Effector CD8-positive, alpha-beta T cell (primary cell): ENCODE data around the gene C19orf25.

Source experiments
- DNase-seq: peaks from one replicate; lab custom pipeline; 2025; lab: John Stamatoyannopoulos, UW

The C19orf25 gene

DNA sequence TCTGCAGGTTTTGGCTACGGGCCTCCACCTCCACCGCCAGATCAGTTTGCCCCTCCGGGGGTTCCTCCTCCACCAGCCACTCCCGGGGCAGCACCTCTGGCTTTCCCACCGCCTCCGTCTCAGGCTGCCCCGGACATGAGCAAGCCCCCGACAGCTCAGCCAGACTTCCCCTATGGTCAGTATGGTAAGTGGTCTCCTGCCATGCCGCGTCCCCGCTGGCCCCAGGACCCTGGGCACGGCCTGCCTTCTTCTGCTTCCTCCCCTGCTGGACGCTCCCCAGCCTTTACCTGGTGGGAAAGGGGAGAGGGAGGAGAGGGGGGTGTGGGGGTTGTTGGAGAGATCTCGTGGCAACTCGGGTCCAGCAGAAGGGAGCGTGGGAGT is 46.5 kb downstream of the C19orf25 start:
- DNase-seq, result no peak

DNA sequence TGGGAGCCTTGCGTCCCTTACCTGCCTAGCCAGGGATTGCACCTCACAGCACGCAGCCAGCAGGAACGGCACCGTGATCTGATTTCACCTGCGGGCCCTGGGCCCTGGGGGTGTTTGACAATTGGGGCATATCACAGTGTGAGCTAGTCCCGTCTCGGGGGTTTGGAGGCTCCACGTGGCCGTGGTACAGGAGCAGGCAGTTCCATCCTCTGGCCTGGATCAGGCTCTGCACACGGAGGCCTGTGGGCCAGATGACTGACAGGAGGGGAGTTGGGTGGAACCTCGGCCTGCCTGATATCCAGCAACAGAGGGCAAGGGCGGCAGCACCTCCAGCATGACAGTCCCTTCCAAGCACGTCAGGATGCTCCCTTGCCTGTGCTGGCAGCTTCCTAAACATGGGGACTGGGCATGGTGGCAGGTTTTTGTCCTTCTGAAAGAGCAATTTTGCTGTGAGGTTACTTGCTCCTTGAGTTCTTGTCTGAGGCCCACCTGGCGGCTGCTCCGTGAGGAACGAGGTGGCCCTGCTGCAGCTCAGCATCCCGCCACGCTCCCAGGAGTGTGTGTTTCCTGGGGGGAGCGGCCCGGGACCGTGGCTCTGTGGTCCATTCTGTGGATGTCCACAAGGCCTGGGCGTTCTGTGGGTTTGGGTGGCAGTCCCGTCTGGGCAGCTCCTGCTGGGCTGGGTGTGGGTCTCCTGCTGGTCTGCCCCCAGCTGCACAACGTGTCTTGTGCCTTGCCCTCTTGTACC is 47.1 kb downstream of the C19orf25 start:
- no peak for DNase-seq

DNA sequence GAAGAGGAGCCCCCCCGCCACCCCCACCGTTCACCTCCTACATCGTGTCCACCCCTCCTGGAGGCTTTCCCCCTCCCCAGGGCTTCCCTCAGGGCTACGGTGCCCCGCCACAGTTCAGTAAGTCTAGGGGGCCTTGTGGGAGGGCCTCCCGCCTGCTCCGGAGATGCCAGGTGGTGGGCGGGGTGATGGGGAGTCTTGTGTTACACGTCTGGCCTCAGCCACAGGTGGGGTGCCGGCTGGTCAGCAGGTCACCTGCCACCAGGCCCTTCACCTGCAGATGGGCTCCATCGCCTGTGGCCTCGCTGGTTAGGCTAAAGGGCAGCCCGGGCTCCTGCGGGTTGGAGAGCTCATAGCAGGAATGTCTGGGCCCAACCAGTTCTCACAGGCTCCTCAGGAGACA is 48.8 kb downstream of the C19orf25 start:
- DNase-seq, result no peak

DNA sequence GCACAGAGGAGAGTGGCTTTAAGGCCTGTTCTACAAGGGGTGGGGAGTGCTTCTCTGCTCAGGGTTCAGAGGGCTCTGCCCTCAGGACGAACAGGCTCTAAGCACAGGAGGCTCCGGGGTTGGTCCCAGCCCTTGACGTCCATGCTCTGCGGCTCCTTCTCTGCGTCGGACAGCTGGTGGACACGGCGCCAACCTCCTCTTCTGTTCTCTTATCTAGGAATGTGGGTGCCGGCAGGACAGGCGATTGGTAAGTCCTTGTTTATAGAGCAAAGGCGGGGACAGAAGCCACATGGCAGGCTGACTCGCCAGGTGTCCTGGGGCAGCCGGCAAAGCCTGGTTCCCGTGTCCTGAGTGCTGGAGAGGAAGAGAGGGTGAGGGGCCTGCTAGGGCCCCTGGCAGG is 49.3 kb downstream of the C19orf25 start:
- no peak for DNase-seq

DNA sequence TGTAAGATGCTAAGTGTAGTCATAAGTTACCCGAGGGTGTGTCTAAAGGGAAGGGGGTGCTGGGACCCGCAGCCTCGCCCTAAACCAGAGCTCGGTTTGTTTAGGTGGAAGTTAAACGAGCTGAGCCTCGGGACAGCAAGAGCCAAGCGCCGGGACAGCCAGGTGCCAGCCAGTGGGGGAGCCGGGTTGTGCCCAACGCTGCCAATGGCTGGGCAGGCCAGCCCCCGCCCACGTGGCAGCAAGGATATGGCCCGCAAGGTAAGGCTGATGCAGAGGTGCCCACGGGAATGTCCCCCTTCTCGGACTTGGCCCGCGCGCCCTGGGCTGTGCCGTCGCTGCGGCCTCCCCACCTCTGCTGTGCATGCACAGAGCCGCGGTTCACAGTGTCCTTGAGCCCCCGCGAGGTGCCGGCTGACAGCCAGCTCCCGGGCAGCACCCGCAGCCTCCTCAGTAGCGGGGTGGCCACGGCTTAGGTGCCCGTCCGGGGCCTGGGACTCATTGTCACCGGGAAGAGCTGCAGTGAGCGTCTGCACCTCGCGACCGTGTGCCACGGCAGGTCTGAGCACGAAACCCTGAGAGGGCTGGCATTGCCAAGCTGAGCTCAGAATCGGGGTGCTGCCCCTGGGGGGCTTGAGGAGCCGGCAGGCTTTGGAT is 50.1 kb downstream of the C19orf25 start:
- DNase-seq, result no peak

DNA sequence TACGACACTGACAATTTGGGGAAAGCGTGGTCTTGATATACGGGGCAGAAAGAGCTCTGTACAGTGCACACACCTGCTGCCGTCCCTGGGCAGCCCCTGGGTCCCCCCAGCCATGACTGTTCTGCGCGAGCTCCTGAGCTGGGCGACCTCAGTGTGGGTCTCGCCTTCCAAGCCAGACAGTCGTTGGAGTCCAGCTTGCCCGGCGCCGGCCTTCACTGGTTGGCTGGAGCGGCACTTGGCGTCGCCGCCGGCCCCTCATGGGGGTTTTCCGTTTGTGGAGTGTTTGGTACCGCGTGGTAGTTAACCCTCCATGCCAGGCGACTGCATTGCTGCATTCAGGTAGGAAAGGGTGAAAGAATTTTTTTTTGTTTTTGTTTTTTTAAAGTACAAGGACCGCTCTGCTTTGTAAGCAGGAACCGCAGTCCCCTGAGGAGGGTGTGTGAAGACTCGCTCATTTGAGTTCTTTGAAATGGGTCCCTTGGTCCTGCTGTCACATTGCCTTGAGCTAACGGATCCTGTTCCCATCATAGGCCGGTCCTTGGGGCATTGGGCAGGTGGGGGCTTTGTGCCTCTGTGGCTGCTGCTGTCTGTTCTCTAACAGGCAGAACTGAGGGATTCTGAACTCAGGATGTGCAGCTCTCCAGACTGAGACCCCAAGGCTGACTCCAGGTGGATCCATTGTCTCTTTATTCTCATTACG is 51.6 kb downstream of the C19orf25 start:
- no peak for DNase-seq

DNA sequence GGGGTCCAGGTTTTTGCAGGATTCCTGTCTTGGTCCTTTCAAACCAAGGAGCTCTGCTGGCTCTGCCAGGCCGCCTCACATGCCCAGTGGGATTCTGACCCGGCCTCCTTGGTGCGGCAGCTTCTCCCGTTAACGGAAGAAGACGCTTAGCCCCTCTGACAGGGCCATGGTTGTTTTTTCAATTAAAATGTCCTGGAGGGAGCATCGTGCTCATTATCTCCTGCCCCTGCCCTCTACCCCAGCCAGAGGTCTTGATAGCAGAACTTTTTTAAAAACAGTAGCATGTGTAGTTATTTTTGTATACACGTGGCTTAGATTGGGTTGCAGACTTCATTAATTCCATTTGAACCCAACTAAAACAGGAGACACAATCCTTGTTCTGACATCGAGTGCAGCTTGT is 52.3 kb downstream of the C19orf25 start:
- no peak for DNase-seq

DNA sequence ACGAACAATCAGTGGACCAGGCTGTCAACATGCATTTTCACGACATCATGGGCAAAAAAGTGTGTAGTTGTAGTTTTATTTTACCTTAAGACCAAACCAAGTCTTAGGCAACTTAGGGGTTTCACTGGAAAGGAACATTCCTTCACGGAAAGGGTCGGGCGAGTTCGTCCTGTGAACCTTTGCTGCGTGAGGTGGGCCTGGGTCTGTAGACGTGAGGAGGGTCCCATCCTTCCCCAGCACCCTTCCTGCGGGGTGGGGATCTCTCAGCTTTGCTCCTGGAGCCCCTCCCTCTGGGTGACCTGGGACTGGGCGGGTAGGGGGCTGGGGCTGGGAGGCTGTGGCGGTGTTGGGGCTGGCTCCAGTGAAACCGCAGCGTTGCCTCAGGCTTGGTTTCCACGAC is 53.1 kb downstream of the C19orf25 start:
- no peak for DNase-seq

DNA sequence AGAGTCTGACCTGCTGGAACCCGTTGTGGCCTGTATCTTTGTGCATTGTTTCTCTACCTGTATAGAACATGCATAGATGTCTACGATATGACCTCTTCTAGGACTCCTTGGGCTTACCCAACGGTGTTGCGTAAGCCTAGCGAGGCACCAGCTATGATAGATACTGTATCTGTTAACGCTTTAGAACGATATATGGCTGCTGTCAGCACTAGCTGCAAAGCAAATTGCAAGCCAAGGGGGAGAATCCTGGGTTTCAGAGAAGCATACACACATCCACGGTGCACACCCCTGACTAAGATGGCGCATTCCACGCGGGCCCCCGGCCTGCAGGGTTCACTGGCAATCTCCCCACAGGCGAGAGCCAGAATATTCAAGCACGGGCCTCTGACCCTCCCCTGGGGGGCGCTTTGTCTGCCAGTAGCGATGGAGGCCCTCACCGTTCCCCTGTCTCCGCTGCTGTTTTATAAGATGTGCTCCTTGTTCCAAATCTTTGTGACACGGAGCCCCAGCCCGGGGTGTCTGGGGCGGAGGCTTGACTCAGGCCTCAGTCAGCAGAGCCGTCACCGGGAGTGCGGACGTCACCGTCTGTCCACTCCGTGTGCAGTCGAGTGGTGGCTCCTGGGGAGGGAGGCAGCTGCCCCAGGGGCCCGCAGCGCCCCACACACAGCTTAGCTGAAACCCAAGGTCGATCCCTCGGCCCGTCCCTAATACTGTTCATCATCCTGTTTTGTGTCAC is 53.7 kb downstream of the C19orf25 start:
- no peak for DNase-seq

DNA sequence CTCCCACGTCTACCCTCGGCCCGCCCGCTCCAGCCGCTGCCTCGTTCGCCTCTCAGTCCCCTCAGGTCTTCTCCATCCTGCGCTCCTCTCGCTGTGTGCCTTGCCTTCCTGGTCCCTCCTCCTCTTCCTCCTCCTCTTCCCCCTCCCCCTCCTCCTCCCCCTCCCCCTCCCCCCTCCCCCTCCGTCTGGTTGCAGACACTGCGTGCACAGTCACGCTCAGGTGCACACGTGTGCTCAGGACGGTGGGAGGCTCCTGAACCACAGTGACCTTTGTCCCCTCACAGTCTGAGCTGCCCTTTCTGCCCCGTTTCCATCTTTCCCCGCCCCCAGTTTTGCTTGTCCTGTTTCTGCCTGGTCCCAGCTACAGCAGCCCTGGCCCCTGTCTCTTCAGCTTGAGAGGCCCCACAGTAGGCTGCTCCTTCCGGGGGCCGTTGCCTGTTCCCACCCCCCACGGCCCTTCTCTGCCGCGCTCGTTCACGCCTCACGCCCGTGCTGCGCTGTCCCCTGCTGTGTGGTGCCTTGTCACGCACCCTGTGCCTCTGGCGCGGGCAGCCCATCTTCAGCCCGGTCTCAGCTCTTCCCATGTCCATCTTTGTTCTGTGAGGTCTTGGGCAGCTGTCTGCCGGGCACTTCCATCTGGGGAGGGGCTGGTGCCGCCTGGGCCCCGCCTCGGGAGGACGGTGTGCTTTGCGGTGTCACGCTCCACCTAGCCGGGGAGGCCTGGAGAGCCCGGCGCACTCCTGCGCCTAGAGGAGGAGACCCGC is 54.6 kb downstream of the C19orf25 start:
- no peak for DNase-seq

DNA sequence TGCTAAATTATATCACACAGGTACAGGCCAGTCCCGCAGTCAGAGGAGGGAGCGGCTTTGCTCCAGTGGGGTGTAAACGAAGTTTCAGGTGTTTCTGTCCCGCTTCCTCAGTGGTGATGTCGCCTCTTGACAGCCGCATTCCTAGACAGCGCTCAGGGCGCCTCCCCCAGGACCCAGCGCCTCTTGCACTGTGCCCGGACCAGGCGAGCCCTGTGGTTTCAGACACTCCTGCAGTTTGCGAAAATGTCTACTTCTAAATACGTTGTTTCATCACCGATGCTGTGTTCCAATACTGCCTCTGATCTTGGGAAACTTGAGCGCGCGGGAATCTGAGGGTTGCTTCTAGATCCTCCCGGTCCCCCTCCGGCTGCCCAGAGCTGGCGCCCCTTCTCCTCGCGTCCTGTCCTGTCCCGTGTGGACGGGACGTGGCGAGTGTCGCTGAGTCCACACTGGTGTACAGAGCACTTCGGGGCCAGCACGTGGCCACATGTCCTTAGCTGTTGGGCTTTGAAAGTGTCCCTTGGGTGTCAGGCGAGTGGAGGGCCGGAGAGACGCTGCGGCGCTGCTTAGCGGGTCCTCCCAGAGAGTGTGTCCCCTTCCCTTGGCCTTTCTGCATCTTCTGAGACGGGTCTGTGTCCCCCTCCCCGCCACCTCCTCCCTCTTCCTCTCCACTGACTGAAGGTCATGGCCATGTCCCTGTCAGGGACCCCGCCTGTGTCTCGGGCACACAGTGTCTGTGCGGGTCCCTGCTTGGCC is 55.4 kb downstream of the C19orf25 start:
- no peak for DNase-seq
